CD1c-positive myeloid dendritic cell (primary cell): ENCODE results near the gene IL17RB.

Source experiments
- DNase-seq: peaks from one replicate; pipeline ENCODE4 v3.0.0-alpha.2; 2016; ENCODE audit errors: extremely low spot score

IL17RB gene

GRCh38 chr3:53828581-53828980 lies 17.8 kb upstream of the IL17RB start:
- peak; percentile 15 for DNase-seq

GRCh38 chr3:53829605-53830004 lies 16.8 kb upstream of the IL17RB start:
- DNase-seq, result no peak

GRCh38 chr3:53830944-53831343 lies 15.4 kb upstream of the IL17RB start:
- DNase-seq, result no peak

- DNase-seq, result no peak
Measured at GRCh38 chr3:53833053-53833645, 13.2 kb upstream of the IL17RB start.

GRCh38 chr3:53833700-53834099 lies 12.7 kb upstream of the IL17RB start:
- peak; percentile 48 for DNase-seq

GRCh38 chr3:53834429-53835095 lies 11.8 kb upstream of the IL17RB start:
- DNase-seq, result peak; percentile 60

GRCh38 chr3:53835257-53835656 lies 11.1 kb upstream of the IL17RB start:
- no peak for DNase-seq

- DNase-seq, result no peak
Measured at GRCh38 chr3:53836084-53836872, 10.1 kb upstream of the IL17RB start.

GRCh38 chr3:53837331-53837730 lies 9.0 kb upstream of the IL17RB start:
- peak; percentile 14 for DNase-seq

GRCh38 chr3:53841296-53841695 lies 5.1 kb upstream of the IL17RB start:
- no peak for DNase-seq

- DNase-seq, result no peak
Measured at GRCh38 chr3:53842436-53843194, 3.8 kb upstream of the IL17RB start.

- no peak for DNase-seq
Measured at GRCh38 chr3:53843195-53844177, 2.9 kb upstream of the IL17RB start.

- no peak for DNase-seq
Measured at GRCh38 chr3:53844262-53845102, 1.9 kb upstream of the IL17RB start.

- peak; percentile 33 for DNase-seq
Measured at GRCh38 chr3:53845103-53845880, 1.1 kb upstream of the IL17RB start.

- DNase-seq, result no peak
Measured at GRCh38 chr3:53845881-53846133, 561 bp upstream of the IL17RB start.

GRCh38 chr3:53846851-53847155 lies 435 bp downstream of the IL17RB start:
- no peak for DNase-seq

GRCh38 chr3:53849916-53850315 lies 3.5 kb downstream of the IL17RB start:
- DNase-seq, result no peak

- DNase-seq, result no peak
Measured at GRCh38 chr3:53850895-53851294, 4.5 kb downstream of the IL17RB start.

- DNase-seq, result no peak
Measured at GRCh38 chr3:53856964-53857363, 10.6 kb downstream of the IL17RB start.
